SK-N-SH (cell line): ENCODE results near the gene CUL7. TPM values are rescaled to one million over a fixed set of nuclear protein-coding genes. Genes with fewer than 3 reads are reported as not detected.

ENCODE experiments used
- CTCF ChIA-PET: fragments of 300-600, 350-600 bp; formaldehyde crosslinking; extraction: SDS; loops from one replicate; lab custom pipeline; 2021; lab: Yijun Ruan, JAX
- POLR2A ChIA-PET: fragments of 350-600 bp; sonication (Branson Sonifier 250); formaldehyde crosslinking; extraction: SDS; loops from one replicate; lab custom pipeline; 2020; ENCODE audit warnings: antibody characterized with exemption, inconsistent platforms; lab: Yijun Ruan, JAX
- DNase-seq: peaks from one replicate; pipeline ENCODE4 v3.0.0; 2012
- H2AFZ ChIP-seq: fragments of 200-600 bp; sonication (generic); 2 replicates; pipeline ENCODE4 v1.8.1; 2016; ENCODE audit warnings: antibody characterized with exemption, mild to moderate bottlenecking, low read depth
- H3F3A ChIP-seq: fragments of 200-600 bp; sonication (generic); replicated peaks from 2 replicates; pipeline ENCODE3; 2016; ENCODE audit warnings: antibody characterized with exemption, mild to moderate bottlenecking; ENCODE audit not compliant: insufficient read depth
- H3K27ac ChIP-seq, 2 experiments: fragments of 200-500 bp in 1 of 2; fragments of 200-600 bp in 1 of 2; sonication (Bioruptor generic) in 1 of 2; sonication (generic), shearing (Covaris generic) in 1 of 2; 2 replicates each; pipeline versions ENCODE4 v1.5.1 to v1.6.1; 2014 to 2016; ENCODE audit warnings: low read depth in 2 of 2, inconsistent platforms in 1 of 2, low read length in 1 of 2, mild to moderate bottlenecking in 1 of 2, mixed read lengths in 1 of 2
- H3K27me3 ChIP-seq: fragments of 200-600 bp; sonication (generic), shearing (Covaris generic); 2 replicates; pipeline ENCODE4 v1.6.1; 2016; ENCODE audit warnings: mixed run types; ENCODE audit not compliant: insufficient read depth
- H3K36me3 ChIP-seq, 2 experiments: fragments of 200-500 bp in 1 of 2; fragments of 200-600 bp in 1 of 2; sonication (Bioruptor generic) in 1 of 2; sonication (generic) in 1 of 2; replicated peaks in 1 of 2; 2 replicates each; pipeline versions ENCODE3 to v1.5.1; 2014 to 2016; ENCODE audit warnings: low read length in 1 of 2, mild to moderate bottlenecking in 1 of 2; ENCODE audit not compliant: insufficient read depth in 2 of 2, control insufficient read depth in 1 of 2
- H3K4me1 ChIP-seq, 2 experiments: fragments of 200-500 bp in 1 of 2; fragments of 200-600 bp in 1 of 2; sonication (Bioruptor generic) in 1 of 2; sonication (generic), shearing (Covaris generic) in 1 of 2; 2 replicates each; pipeline versions ENCODE4 v1.5.1 to v1.6.1; 2014 to 2016; ENCODE audit warnings: low read depth in 1 of 2, low read length in 1 of 2, mixed run types in 1 of 2; ENCODE audit not compliant: insufficient read depth in 2 of 2, control insufficient read depth in 1 of 2
- H3K4me2 ChIP-seq: fragments of 200-600 bp; sonication (generic), shearing (Covaris generic); 2 replicates; pipeline ENCODE4 v1.6.1; 2017; ENCODE audit warnings: mixed run types
- H3K4me3 ChIP-seq, 2 experiments: fragments of 200-500 bp in 1 of 2; fragments of 200-600 bp in 1 of 2; sonication (Bioruptor generic) in 1 of 2; sonication (generic), shearing (Covaris generic) in 1 of 2; 2 replicates each; pipeline versions ENCODE4 v1.5.1 to v1.8.1; 2014 to 2016; ENCODE audit warnings: low read depth in 2 of 2, inconsistent platforms in 1 of 2, low read length in 1 of 2, mild to moderate bottlenecking in 1 of 2, mixed read lengths in 1 of 2, moderate library complexity in 1 of 2
- H3K79me2 ChIP-seq: fragments of 200-600 bp; sonication (generic); 2 replicates; pipeline ENCODE4 v1.8.1; 2017; ENCODE audit warnings: mild to moderate bottlenecking; ENCODE audit not compliant: insufficient read depth
- H3K9ac ChIP-seq: fragments of 200-600 bp; sonication (generic); 2 replicates; pipeline ENCODE4 v1.6.1; 2017; ENCODE audit warnings: mixed run types
- H3K9me2 ChIP-seq: fragments of 200-600 bp; sonication (generic); 2 replicates; pipeline ENCODE4 v1.6.1; 2017; ENCODE audit warnings: mixed run types
- H3K9me3 ChIP-seq: fragments of 200-600 bp; sonication (generic); 2 replicates; pipeline ENCODE4 v1.6.1; 2017; ENCODE audit warnings: mixed run types, mild to moderate bottlenecking, moderate library complexity
- H4K20me1 ChIP-seq: fragments of 200-600 bp; sonication (generic); 2 replicates; pipeline ENCODE4 v1.6.1; 2017; ENCODE audit warnings: mild to moderate bottlenecking, mixed run types; ENCODE audit not compliant: insufficient read depth
- ELF1 ChIP-seq: IDR thresholded peaks from 2 replicates; pipeline ENCODE4 v1.4.0; 2012
- EZH2phosphoT487 ChIP-seq: fragments of 200-600 bp; sonication (generic); IDR thresholded peaks from 2 replicates; pipeline ENCODE4 v1.6.1; 2017; ENCODE audit warnings: low read depth, mixed run types, mild to moderate bottlenecking, antibody characterized with exemption, moderate library complexity, borderline replicate concordance
- FOSL2 ChIP-seq: IDR thresholded peaks from 2 replicates; pipeline ENCODE4 v1.4.0; 2012; ENCODE audit warnings: low read depth, mild to moderate bottlenecking, moderate library complexity, borderline replicate concordance
- FOXJ3 ChIP-seq: sonication (generic); formaldehyde crosslinking; IDR thresholded peaks from 2 replicates; pipeline ENCODE4 v1.5.1; 2020; ENCODE audit warnings: mild to moderate bottlenecking, missing genetic modification reagents
- FOXM1 ChIP-seq: IDR thresholded peaks from 2 replicates; pipeline ENCODE4 v1.4.0; 2012; ENCODE audit warnings: low read depth, mild to moderate bottlenecking
- GATA2 ChIP-seq: sonication (generic); formaldehyde crosslinking; IDR thresholded peaks from 2 replicates; pipeline ENCODE4 v1.5.0; 2020; ENCODE audit warnings: mild to moderate bottlenecking, missing genetic modification reagents
- JUND ChIP-seq: IDR thresholded peaks from 2 replicates; pipeline ENCODE4 v1.4.0; 2012
- MEF2A ChIP-seq: IDR thresholded peaks from 2 replicates; pipeline ENCODE4 v1.4.0; 2012; ENCODE audit warnings: low read depth, borderline replicate concordance
- MXI1 ChIP-seq: IDR thresholded peaks from 2 replicates; pipeline ENCODE4 v1.6.1; 2012; ENCODE audit warnings: mild to moderate bottlenecking, low read depth, low read length, improper control_type of control experiment
- POLR2AphosphoS5 ChIP-seq: IDR thresholded peaks from 2 replicates; pipeline ENCODE4 v1.6.1; 2012; ENCODE audit warnings: low read depth, low read length
- RAD21 ChIP-seq: IDR thresholded peaks from 2 replicates; pipeline ENCODE4 v1.6.1; 2012; ENCODE audit warnings: mild to moderate bottlenecking, low read length
- SIN3A ChIP-seq: IDR thresholded peaks from 2 replicates; pipeline ENCODE4 v1.6.1; 2012; ENCODE audit warnings: low read depth, mild to moderate bottlenecking, low read length, moderate library complexity, borderline replicate concordance
- TAF1 ChIP-seq: IDR thresholded peaks from 2 replicates; pipeline ENCODE4 v1.6.1; 2012; ENCODE audit warnings: low read depth, mild to moderate bottlenecking, low read length, moderate library complexity, borderline replicate concordance
- TCF12 ChIP-seq: IDR thresholded peaks from 2 replicates; pipeline ENCODE4 v1.4.0; 2012
- WGBS: methylation state at CpG from one replicate; pipeline ENCODE4 v1.1.6; 2017; ENCODE audit warnings: low lambda C conversion rate; 5-methylcytosine and 5-hydroxymethylcytosine counted together
- polyA plus RNA-seq, 3 experiments: library from polyadenylated mRNA; depleted of rRNA; stranded (reverse); fragments of >200 nt; gene quantifications; 2 replicates each; pipeline ENCODE4 v1.2.3, GENCODE V29; 2012
- TF ChIP-seq, protein P1 (sequence below): IDR thresholded peaks from 2 replicates; pipeline ENCODE4 v1.4.0; 2012; ENCODE audit warnings: low read depth, borderline replicate concordance
- TF ChIP-seq, protein P2 (sequence below): fragments of 200-600 bp; sonication (generic); IDR thresholded peaks from 2 replicates; pipeline ENCODE4 v1.6.1; 2017; ENCODE audit warnings: antibody characterized with exemption, mild to moderate bottlenecking, moderate library complexity
- TF ChIP-seq, protein P3 (sequence below): fragments of 150-350 bp; IDR thresholded peaks from 2 replicates; pipeline ENCODE4 v1.6.1; 2016; ENCODE audit warnings: mild to moderate bottlenecking, low read depth, low read length

Gene CUL7
- polyA plus RNA-seq, 1 of the 3 experiments (the other 2 are of a cell fraction), result 46.9 TPM

DNA sequence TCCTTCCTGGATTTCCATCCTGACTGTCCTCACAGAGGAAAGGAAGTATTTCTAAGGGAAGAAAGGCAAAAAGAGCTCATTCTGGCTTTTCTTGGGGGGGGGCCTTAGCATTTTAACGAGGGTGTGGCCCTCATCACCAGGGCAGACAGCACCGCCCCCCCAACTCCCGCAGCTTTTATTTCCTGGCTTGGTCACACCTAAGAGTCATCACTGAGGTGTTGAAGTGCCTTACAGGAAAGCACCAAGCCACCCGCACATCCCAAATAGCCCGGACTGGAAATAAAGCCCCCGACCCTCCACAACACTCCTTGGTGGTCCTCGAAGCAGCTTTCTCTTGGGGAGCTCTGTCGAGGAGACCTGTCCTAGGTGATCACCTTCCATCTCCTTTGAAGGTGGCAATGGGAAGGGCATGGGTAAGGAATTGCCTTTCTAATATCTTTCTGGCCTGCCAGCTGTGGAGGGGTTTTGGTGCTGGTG is 23.7 kb upstream of the CUL7 start:
- WGBS, result 25% methylated on average over 8 of the region's 8 CpGs
- peaks cover 61% of the 10 kb centered on the region for H3K79me2 ChIP-seq

DNA sequence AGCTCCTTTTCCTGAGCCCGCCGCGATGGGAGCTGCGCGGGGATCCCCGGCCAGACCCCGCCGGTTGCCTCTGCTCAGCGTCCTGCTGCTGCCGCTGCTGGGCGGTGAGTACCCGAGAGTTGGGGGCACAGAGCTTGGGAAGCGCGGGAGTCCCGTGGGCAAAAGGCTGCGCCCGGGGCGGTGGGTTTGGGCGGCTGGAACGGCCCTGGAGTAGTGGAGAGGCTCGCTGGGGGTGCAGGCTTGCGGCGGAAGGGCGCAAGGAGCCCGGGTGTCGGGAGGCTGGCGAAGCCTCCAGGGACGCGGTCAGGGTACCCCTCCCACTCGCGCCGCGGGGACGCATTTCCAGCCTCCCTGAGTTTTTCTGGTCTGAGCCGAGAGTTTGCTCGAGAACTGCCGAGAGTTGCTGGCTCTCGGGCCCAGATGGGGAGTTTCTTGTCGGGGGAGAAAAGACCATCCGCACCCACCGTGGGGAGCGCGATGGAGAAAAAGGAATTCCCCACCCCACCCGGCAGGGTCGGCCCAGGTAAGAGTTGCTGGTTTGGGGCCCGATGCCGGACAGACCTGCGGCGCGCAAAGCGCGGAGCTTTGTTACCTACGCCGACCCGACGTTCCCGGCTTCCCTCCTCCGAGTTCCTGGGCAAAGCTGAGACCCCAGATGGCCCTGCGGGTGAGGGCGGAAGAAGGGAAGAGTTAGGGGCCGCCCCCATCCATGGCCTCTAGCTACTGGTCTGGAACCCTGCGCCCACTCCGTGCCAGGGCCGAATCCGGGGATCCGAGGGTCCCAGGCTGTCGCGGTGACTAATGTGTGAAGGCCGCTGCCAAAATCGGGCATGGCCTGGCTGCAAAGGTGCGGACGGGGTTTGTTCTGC is 23.0 kb upstream of the CUL7 start:
- WGBS, result 9% methylated on average over 31 of the region's 72 CpGs
- ChIA-PET CTCF (interaction anchor here (0.6 to 4.4 kb wide), 13 partner anchors 13 to 430 kb away, joined by 3 to 29 read pairs (median 5); partner anchors contain the start of genes KLC4, MRPL2 and TTBK1), POLR2A (interaction anchor here (0.8 to 2.6 kb wide), 12 partner anchors 10 to 147 kb away, joined by 3 to 21 read pairs (median 5); partner anchors contain the start of genes CNPY3, CUL7, KLC4 and MRPL2)
- H3K9ac ChIP-seq, result peak overlapping the region; percentile 96
- no peaks in the 10 kb centered on the region for H3K9me2 ChIP-seq
- TF ChIP-seq POLR2AphosphoS5 (no peak; the same call in 1 of the 2 replicates), MXI1 (peak; percentile 60; the same call in 1 of the 2 replicates), TCF12 (no peak), JUND (peak; percentile 29; the same call in 1 of the 2 replicates), TAF1 (peak; percentile 61; the same call in 1 of the 2 replicates), SIN3A (peak; percentile 43; the same call in 1 of the 2 replicates), ELF1 (peak; percentile 53), FOXM1 (no peak), FOSL2 (peak; percentile 4; the same call in 1 of the 2 replicates), FOXJ3 (CRISPR knock-in tag) (no peak)
- TF ChIP-seq, protein P1, sequence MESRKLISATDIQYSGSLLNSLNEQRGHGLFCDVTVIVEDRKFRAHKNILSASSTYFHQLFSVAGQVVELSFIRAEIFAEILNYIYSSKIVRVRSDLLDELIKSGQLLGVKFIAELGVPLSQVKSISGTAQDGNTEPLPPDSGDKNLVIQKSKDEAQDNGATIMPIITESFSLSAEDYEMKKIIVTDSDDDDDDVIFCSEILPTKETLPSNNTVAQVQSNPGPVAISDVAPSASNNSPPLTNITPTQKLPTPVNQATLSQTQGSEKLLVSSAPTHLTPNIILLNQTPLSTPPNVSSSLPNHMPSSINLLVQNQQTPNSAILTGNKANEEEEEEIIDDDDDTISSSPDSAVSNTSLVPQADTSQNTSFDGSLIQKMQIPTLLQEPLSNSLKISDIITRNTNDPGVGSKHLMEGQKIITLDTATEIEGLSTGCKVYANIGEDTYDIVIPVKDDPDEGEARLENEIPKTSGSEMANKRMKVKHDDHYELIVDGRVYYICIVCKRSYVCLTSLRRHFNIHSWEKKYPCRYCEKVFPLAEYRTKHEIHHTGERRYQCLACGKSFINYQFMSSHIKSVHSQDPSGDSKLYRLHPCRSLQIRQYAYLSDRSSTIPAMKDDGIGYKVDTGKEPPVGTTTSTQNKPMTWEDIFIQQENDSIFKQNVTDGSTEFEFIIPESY, result 0 out of 2 replicates have a peak, but pooled peaks have one; percentile 9
- TF ChIP-seq, protein P2, sequence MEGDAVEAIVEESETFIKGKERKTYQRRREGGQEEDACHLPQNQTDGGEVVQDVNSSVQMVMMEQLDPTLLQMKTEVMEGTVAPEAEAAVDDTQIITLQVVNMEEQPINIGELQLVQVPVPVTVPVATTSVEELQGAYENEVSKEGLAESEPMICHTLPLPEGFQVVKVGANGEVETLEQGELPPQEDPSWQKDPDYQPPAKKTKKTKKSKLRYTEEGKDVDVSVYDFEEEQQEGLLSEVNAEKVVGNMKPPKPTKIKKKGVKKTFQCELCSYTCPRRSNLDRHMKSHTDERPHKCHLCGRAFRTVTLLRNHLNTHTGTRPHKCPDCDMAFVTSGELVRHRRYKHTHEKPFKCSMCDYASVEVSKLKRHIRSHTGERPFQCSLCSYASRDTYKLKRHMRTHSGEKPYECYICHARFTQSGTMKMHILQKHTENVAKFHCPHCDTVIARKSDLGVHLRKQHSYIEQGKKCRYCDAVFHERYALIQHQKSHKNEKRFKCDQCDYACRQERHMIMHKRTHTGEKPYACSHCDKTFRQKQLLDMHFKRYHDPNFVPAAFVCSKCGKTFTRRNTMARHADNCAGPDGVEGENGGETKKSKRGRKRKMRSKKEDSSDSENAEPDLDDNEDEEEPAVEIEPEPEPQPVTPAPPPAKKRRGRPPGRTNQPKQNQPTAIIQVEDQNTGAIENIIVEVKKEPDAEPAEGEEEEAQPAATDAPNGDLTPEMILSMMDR, result no peak
- peak overlapping the region; percentile 93 for H3K4me2 ChIP-seq
- no peaks in the 10 kb centered on the region for H3K27me3 ChIP-seq
- peak overlapping the region; percentile 81 to 90 for H3K4me3 ChIP-seq
- peaks cover 14 to 23% of the 10 kb centered on the region in 2 experiments; a peak in 2 of 4 replicates for H3K4me1 ChIP-seq
- peak overlapping the region; percentile 71 to 86 for H3K27ac ChIP-seq
- peaks cover 54% of the 10 kb centered on the region for H3K79me2 ChIP-seq
- peaks cover 24% of the 10 kb centered on the region; the same call in 1 of the 2 replicates for H4K20me1 ChIP-seq
- no peaks in the 10 kb centered on the region for H3K9me3 ChIP-seq
- no peaks in the 10 kb centered on the region for H3F3A ChIP-seq
- peak overlapping the region; percentile 76 for H2AFZ ChIP-seq
- peaks cover 0 to 9% of the 10 kb centered on the region in 2 experiments for H3K36me3 ChIP-seq
- DNase-seq, result peak; percentile 80

More for the DNA sequence above, 23.7 kb upstream of the CUL7 start:
- Histone ChIP-seq H4K20me1 (peaks cover 30% of the 10 kb centered on the region; the same call in 1 of the 2 replicates), H3K4me1 (peaks cover 14 to 23% of the 10 kb centered on the region in 2 experiments; a peak in 2 of 4 replicates), H3K9ac (peak overlapping the region; percentile 96), H3K27ac (peak overlapping the region; percentile 71 to 86; a peak in 3 of 4 replicates), H3K27me3 (no peaks in the 10 kb centered on the region), H2AFZ (peak overlapping the region; percentile 76; the same call in 1 of the 2 replicates), H3K4me3 (peak overlapping the region; percentile 81 to 90), H3F3A (no peaks in the 10 kb centered on the region), H3K9me3 (no peaks in the 10 kb centered on the region), H3K36me3 (peaks cover 0 to 9% of the 10 kb centered on the region in 2 experiments), H3K4me2 (peak overlapping the region; percentile 93), H3K9me2 (no peaks in the 10 kb centered on the region)
- ChIA-PET POLR2A (interaction anchor here (0.9 to 2.6 kb wide), 8 partner anchors 10 to 66 kb away, joined by 4 to 21 read pairs (median 5); partner anchors contain the start of genes KLC4, MRPL2 and RRP36), CTCF (interaction anchor here (1.2 to 4.4 kb wide), 9 partner anchors 17 to 176 kb away, joined by 4 to 29 read pairs (median 8); partner anchors contain the start of genes KLC4 and MRPL2)
- no peak for TF ChIP-seq TCF12
- TF ChIP-seq, protein P3, sequence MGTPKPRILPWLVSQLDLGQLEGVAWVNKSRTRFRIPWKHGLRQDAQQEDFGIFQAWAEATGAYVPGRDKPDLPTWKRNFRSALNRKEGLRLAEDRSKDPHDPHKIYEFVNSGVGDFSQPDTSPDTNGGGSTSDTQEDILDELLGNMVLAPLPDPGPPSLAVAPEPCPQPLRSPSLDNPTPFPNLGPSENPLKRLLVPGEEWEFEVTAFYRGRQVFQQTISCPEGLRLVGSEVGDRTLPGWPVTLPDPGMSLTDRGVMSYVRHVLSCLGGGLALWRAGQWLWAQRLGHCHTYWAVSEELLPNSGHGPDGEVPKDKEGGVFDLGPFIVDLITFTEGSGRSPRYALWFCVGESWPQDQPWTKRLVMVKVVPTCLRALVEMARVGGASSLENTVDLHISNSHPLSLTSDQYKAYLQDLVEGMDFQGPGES, result no peak
- no peak for TF ChIP-seq JUND
- TF ChIP-seq MXI1, result no peak
- TF ChIP-seq ELF1, result no peak
- no peak for TF ChIP-seq FOSL2
- TF ChIP-seq GATA2 (CRISPR knock-in tag), result no peak
- no peak for TF ChIP-seq RAD21
- no peak for TF ChIP-seq EZH2phosphoT487
- TF ChIP-seq MEF2A, result no peak
- no peak for DNase-seq
